A673 (cell line): ENCODE data around the gene OPRL1. TPM values are rescaled to one million over a fixed set of nuclear protein-coding genes. Genes with fewer than 3 reads are reported as not detected.

Experiments
- BruUV-seq: library from RNA; stranded (reverse); fragments of 400-500 nt; replicated peaks from 2 replicates; lab custom pipeline; 2021; lab: Mats Ljungman, UMichigan
- CTCF ChIA-PET: fragments of 300-600 bp; sonication (Branson Sonifier 250); formaldehyde crosslinking; loops from one replicate; lab custom pipeline; 2022; ENCODE audit warnings: antibody characterized with exemption; lab: Charles Lee
- POLR2A ChIA-PET: fragments of 300-600 bp; sonication (Branson Sonifier 250); formaldehyde crosslinking; loops from one replicate; lab custom pipeline; 2022; ENCODE audit warnings: antibody characterized with exemption; ENCODE audit not compliant: low non-redundant PET; lab: Charles Lee
- DNase-seq: peaks from one replicate; pipeline ENCODE4 v3.0.0-alpha.2; 2015; ENCODE audit warnings: low spot score
- H3K27ac ChIP-seq: fragments of 200-600 bp; sonication (generic); 2 replicates; pipeline ENCODE4 v1.5.1; 2016; ENCODE audit warnings: mixed run types, low read depth, mild to moderate bottlenecking, mixed read lengths, antibody characterized with exemption, low read length; ENCODE audit not compliant: poor library complexity, severe bottlenecking
- H3K27me3 ChIP-seq: fragments of 200-600 bp; sonication (generic); replicated peaks from 2 replicates; pipeline ENCODE4 v1.6.1; 2017; ENCODE audit warnings: mixed run types, low read depth, mild to moderate bottlenecking, mixed read lengths, antibody characterized with exemption, low read length; ENCODE audit not compliant: insufficient read depth, poor library complexity
- H3K36me3 ChIP-seq: fragments of 200-600 bp; sonication (generic); 2 replicates; pipeline ENCODE4 v1.6.1; 2016; ENCODE audit warnings: mixed run types, mild to moderate bottlenecking, mixed read lengths, antibody characterized with exemption, low read length; ENCODE audit not compliant: insufficient read depth, poor library complexity, severe bottlenecking
- H3K4me1 ChIP-seq: fragments of 200-600 bp; sonication (generic); 2 replicates; pipeline ENCODE4 v1.6.1; 2017; ENCODE audit warnings: mixed run types, mild to moderate bottlenecking, mixed read lengths, antibody characterized with exemption, low read length; ENCODE audit not compliant: insufficient read depth, poor library complexity, severe bottlenecking
- H3K4me3 ChIP-seq: fragments of 200-600 bp; sonication (generic); 2 replicates; pipeline ENCODE4 v1.5.1; 2016; ENCODE audit warnings: low read depth, mixed run types, mild to moderate bottlenecking, mixed read lengths, low read length; ENCODE audit not compliant: poor library complexity, severe bottlenecking
- H3K9me3 ChIP-seq: fragments of 200-600 bp; sonication (generic); 2 replicates; pipeline ENCODE4 v1.6.1; 2016; ENCODE audit warnings: mixed run types, low read depth, mild to moderate bottlenecking, mixed read lengths, antibody characterized with exemption, low read length; ENCODE audit not compliant: poor library complexity, severe bottlenecking
- EZH2 ChIP-seq: fragments of 200-600 bp; sonication (generic); IDR thresholded peaks from 2 replicates; pipeline ENCODE4 v1.6.1; 2017; ENCODE audit warnings: borderline replicate concordance, low read depth, mild to moderate bottlenecking, mixed read lengths, antibody characterized with exemption, low read length; ENCODE audit not compliant: poor library complexity, severe bottlenecking
- intact Hi-C: fragments of 100-400 bp; cut with micrococcal nuclease; formaldehyde crosslinking; loops from one replicate; pipeline ENCODE4 v1.10.0; 2022; ENCODE audit not compliant: unreplicated experiment
- total RNA-seq: library from RNA; stranded (reverse); gene quantifications from 2 replicates; pipeline ENCODE4 v1.2.3, GENCODE V29; 2021
- TF ChIP-seq, protein P1 (sequence below): fragments of 300-800, 200-600 bp; sonication (generic); conservative IDR thresholded peaks from 2 replicates; pipeline ENCODE4 v1.5.1; 2017; ENCODE audit warnings: low read depth, mild to moderate bottlenecking, antibody characterized with exemption, low read length, moderate library complexity, mixed read lengths

OPRL1 gene
- total RNA-seq, 1 experiment from 2014 or later, result 0.32 TPM

GRCh38 chr20:64090165-64090564 lies 10.3 kb downstream of the OPRL1 start:
- Histone ChIP-seq H3K4me1 (no peaks in the 10 kb centered on the region), H3K36me3 (no peaks in the 10 kb centered on the region), H3K27ac (no peak overlapping the region), H3K4me3 (no peak overlapping the region), H3K9me3 (no peaks in the 10 kb centered on the region), H3K27me3 (peaks cover 2% of the 10 kb centered on the region)
- ChIA-PET CTCF (interaction anchor here (0.6 kb wide), 1 partner anchor 29 kb away, joined by 3 read pairs; no protein-coding TSS in a partner anchor), POLR2A (no interaction called here)
- DNase-seq, result no peak
- no TSS peak for BruUV-seq
- intact Hi-C loops, result no loop called here
- TF ChIP-seq EZH2, result no peak
- TF ChIP-seq, protein P1, sequence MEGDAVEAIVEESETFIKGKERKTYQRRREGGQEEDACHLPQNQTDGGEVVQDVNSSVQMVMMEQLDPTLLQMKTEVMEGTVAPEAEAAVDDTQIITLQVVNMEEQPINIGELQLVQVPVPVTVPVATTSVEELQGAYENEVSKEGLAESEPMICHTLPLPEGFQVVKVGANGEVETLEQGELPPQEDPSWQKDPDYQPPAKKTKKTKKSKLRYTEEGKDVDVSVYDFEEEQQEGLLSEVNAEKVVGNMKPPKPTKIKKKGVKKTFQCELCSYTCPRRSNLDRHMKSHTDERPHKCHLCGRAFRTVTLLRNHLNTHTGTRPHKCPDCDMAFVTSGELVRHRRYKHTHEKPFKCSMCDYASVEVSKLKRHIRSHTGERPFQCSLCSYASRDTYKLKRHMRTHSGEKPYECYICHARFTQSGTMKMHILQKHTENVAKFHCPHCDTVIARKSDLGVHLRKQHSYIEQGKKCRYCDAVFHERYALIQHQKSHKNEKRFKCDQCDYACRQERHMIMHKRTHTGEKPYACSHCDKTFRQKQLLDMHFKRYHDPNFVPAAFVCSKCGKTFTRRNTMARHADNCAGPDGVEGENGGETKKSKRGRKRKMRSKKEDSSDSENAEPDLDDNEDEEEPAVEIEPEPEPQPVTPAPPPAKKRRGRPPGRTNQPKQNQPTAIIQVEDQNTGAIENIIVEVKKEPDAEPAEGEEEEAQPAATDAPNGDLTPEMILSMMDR, result no peak

DNA sequence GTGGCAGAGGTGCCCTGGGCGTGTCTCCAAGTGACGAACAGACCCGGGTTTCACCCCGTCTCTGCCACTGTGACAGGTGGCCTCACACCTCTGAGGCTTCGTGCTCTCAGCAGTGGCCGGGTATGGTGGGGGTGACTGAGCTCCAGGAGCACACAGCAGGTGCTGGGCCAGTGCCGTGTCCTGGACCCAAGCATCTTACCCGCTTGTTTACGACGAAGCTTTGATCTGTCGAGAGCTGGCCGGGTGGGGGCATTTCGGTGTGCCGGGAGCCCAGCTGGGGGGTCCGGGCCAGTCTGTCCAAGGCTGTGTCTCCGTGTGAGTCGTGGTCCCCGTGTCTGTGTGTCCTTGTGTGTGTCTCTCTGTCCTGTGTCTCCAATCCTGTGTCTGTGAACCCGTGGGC lies 11.5 kb downstream of the OPRL1 start:
- H3K9me3 ChIP-seq, result no peaks in the 10 kb centered on the region
- H3K27ac ChIP-seq, result no peak overlapping the region
- H3K36me3 ChIP-seq, result no peaks in the 10 kb centered on the region
- ChIA-PET CTCF (no interaction called here), POLR2A (no interaction called here)
- no peaks in the 10 kb centered on the region for H3K27me3 ChIP-seq
- H3K4me1 ChIP-seq, result no peaks in the 10 kb centered on the region
- no TSS peak for BruUV-seq
- H3K4me3 ChIP-seq, result no peak overlapping the region
- DNase-seq, result no peak
- intact Hi-C loops, result no loop called here
- TF ChIP-seq, protein P1, result no peak
- no peak for TF ChIP-seq EZH2

DNA sequence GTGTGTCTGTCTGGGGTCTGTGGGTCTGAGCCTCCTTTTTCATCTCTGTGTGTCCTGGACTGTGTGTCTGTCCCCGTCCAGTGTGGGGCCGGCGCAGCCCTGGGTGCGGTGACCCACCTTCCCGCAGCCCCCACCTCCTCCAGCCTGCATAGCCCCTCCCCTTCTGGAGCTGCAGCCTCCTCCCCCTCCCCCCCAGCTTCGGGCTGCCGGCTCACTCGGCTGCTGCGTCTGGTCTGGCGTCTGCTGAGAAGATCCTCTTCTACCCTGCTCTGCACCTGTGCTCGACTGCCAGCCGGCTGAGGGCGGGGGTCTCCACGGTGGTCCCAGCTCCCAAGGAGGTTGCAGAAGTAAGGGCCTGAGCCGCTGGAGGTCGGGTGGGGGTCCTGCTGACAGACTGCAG lies 11.9 kb downstream of the OPRL1 start:
- POLR2A ChIA-PET, result no interaction called here
- DNase-seq, result no peak
- intact Hi-C loops, result no loop called here
- CTCF ChIA-PET, result interaction anchor here (0.6 kb wide), 1 partner anchor 11 kb away, joined by 10 read pairs; no protein-coding TSS in a partner anchor
- Histone ChIP-seq H3K36me3 (no peaks in the 10 kb centered on the region), H3K4me1 (no peaks in the 10 kb centered on the region), H3K27ac (no peak overlapping the region), H3K9me3 (no peaks in the 10 kb centered on the region), H3K4me3 (no peak overlapping the region), H3K27me3 (no peaks in the 10 kb centered on the region)
- no TSS peak for BruUV-seq
- TF ChIP-seq EZH2, result no peak
- TF ChIP-seq, protein P1, result no peak
